T47D (cell line): ENCODE results near the gene KCTD18.

Experiments used
- DNase-seq, 2 experiments: peaks; one replicate each; pipeline versions ENCODE4 v3.0.0 to v3.0.0-alpha.2; 2011 to 2012; ENCODE audit warnings: low read depth in 1 of 2, low spot score in 1 of 2
- JUND ChIP-seq: IDR thresholded peaks from 2 replicates; pipeline ENCODE4 v1.6.1; 2012; ENCODE audit warnings: low read depth
- in situ Hi-C: cut with HindIII; loops from 2 replicates; pipeline ENCODE4 v1.10.0; 2016; ENCODE audit warnings: low sequenced_read_pairs, low pct_unique_long_range_greater_than_20kb

KCTD18 gene

DNA sequence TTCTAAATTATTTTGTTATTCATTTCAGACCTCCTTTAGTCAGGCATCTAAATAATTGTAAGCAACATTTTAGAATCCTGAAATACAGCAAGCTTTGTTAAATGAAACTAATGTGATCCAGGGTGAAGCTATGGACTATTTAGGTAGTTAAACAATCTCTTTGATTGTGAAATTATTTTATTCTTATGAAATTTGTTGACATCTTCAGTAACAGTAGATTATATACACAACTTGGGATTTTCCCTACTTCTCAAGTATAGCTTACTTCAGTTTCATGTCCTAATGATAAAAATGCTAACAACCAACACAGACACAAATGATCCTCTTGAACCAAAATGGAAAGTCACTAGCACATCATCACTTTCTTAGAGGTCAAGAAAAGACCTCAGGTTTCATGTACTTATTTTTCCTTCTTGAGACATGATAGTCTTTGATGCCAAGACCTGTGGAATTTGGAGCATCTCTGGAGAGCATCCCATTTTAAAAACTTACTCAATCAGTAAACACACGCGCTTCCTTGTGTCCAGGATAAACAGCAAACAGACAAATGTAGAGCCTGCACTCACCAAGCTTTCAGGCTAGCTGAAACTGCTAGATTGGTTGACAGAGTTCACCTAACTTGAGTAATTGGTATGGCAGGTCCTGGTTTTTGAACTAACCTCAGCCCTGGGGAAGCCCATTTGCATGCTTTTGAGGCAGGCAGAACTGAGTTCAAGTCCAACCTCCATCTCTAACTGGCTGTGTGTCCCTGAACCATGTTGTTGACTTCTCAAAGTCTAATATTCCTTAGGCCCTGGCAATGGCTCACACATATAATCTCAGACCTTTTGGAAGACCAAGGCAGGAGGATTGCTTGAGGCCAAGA lies 47.8 kb downstream of the KCTD18 start:
- TF ChIP-seq JUND = no peak
- in situ Hi-C loops = no loop called here
- no peak for DNase-seq

DNA sequence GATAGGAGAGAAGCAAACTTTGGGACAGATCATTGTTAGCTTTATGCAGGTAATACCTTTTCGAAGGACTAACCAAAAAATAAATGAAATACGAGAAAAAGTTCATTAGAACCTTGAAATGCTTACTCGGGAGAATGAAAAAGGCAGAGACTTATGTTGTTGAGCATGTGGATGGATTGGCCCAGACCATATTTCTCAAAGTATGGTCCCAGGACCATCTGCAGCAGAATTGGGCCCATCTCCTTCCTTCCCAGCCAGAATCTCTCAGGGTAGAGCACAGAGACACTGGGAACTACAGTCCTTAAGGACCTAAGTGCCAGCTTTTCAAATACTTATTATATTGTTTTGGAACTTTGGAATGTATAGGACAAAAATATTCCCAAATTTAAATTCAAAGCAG lies 50.8 kb downstream of the KCTD18 start:
- no peak for TF ChIP-seq JUND
- in situ Hi-C loops = no loop called here
- no peak for DNase-seq

DNA sequence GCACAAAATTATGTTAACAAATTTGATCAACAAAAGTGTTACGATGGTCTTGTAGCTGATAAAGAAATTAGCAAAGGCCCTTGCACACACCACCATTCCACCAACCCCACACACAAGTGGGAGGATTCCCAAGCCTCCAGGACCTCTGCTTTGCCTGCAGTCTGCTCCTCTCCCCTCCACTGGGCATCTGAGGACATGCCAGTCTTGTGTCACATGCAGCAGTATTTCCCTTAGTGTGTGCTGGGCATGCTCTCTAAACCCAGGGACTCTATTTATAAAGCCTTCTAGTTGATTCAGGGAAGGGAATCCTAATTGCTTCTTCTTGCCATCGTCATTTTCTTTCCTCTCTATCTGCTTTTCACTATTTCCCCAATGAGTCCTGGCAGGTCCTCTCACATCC lies 53.3 kb downstream of the KCTD18 start:
- no peak for DNase-seq
- in situ Hi-C loops = no loop called here
- TF ChIP-seq JUND = no peak

DNA sequence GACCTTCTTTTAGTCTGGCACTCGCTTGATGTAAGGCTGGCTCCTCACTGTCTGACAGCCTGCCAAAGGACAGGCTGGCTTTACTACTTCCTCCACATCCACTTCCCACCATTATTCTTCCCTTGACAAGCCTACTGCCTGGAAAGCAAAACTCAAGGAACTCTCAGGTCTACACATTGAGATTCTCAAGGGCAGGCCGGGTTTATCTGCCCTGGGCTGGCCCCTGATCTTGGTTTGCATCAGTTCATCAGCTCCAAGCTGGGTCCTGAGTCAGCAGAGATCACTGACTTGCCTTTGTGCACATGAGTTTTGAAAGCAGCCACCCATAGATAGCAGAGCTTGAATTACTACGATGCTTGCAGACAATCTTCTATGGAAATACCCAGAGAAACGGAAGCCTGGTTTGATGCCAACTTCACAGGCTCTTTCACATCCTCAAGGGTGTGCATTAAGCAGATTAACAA lies 53.9 kb downstream of the KCTD18 start:
- in situ Hi-C loops = no loop called here
- DNase-seq = no peak
- no peak for TF ChIP-seq JUND

DNA sequence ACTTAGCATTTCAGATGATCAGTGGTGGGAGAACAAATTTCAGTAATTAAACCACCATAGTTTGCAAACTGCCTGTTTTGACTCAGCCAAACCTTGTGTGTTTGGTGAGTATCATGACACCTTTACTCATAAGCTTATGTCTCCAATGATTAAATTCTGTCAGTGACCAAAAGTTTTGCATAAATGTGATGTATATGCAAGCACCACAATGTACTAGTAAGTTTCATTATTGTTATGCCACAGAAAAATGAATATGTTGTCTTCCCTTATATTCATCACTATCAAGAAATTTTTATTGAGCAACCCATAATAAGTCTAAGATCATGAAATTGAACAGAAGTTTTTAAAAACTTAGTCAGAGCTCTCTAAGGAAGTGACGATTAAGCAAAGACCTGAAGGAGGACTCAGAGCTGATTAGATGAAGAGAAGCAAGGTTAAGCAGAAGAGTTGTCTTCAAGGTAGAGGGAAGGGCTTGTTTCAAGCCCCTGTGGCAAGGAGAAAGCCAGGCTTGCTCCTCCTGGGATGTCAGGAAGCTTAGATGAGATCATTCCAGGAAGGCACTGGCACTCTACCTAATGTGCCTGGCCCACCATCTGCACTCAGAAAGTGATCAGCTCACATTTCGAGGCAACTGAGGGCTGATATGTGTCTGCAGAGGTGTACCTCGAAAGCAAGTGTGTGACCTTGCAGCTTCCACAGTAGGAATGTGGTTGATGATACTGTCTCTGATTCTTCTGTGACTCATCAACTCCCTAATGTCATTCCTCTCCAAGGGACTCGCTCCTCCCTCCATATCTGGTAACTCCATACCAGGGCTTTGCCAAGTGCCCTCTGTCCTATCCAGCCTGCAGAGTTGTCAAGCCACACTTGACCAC lies 54.7 kb downstream of the KCTD18 start:
- in situ Hi-C loops = no loop called here
- no peak for TF ChIP-seq JUND
- DNase-seq = no peak

DNA sequence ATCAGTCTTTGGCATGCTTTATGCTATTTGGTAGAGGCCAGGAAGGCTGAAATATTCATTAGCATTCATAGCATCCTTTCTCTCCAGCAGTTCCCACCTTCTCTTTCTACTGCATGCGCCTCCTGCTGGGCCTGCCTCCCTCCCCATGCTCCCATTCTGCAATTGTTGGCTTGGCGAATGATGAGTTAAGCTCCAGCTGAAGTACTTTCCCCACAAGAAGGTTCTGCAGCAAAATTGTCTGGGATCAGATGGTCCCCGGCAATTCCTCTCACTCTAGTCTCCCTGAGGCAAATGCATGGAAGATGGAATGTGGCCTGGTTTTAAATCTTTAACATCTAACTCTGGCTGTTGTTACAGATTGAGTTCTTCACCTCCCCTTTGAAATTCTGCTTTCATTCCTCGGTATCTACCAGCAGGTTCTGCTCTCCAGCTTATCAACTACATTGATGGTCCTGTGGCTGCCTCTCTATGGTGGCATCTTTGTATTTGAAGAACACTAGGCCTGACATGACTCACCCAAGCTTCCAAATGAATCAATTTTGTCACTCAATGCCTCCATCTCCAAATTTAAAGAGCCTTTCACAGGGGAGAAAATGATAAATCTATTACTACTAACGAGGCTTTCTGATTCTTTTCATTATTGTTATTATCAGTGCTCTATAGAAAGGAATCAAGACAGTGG lies 55.9 kb downstream of the KCTD18 start:
- DNase-seq = no peak
- in situ Hi-C loops = no loop called here
- TF ChIP-seq JUND = no peak

DNA sequence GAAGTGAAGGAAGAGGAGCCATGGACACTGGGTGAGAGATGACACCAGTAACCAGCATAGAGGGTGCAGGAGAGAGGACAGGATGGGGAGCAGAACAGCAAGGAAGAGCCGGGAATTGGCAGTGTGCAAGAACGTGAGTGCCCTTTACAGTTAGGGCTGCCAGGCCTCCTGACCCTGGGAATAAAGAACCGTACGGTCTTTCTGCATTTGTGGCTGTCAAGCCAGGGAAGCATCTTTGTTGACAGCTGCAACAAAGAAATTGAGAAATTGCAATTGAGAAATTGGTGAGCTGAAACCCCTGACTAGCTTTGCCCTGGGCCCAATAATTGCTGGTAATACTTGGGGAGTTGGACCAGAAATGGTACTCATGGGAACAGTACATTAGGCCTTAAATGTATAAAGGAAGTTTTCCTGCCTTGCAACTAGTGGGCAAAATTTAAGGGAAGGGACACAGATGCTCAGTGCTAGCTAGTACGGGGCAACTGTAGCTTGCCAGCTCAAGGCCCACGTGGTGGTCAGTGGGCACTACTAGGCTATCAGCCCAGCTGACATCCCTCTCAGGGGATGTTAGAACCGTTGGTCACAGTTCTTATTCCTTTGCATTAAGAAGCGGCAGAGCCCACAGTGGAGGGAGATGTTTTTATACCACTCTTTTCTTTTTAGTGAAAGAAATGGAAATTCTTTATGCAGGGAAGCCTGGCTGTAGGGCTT lies 56.6 kb downstream of the KCTD18 start:
- TF ChIP-seq JUND = no peak
- DNase-seq = no peak
- in situ Hi-C loops = no loop called here

DNA sequence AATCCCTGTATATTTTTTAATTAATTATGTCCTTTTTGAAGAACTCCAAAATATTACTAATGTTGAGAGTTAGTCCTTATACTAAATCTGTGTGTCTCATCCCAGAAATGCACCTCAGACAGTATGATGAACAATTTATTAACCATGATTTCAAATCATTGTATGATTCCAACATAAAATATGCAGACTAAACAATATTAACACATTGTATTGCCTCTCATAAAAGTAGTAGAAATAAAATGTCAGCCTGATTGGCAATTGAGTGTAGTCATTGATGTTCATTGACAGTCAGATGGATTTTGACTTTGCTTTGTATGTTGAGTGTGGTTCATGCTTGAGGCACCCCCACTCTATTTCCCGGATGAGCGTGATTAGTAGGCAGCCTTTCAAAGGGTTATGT lies 57.5 kb downstream of the KCTD18 start:
- no peak for TF ChIP-seq JUND
- DNase-seq = no peak
- in situ Hi-C loops = no loop called here

DNA sequence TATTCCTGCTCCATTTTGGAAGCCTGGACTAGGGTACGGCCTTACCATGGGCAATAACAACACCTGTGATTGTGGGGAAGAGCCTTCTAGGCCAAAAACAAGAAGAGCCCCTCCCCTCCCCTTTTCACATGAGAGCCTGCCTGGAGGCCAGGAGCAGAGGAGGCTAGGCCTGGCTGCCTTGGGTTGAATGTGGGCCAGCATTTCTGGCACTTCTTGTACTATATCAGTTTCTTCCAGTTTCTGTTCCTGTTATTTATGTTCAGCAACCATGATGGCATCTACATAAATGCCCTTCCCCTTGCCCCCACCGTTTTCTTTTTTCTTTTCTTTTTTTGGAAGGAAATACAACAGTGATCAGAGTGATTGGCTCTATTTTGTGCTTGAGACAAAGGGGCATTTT lies 58.4 kb downstream of the KCTD18 start:
- DNase-seq = no peak
- TF ChIP-seq JUND = no peak
- in situ Hi-C loops = no loop called here

DNA sequence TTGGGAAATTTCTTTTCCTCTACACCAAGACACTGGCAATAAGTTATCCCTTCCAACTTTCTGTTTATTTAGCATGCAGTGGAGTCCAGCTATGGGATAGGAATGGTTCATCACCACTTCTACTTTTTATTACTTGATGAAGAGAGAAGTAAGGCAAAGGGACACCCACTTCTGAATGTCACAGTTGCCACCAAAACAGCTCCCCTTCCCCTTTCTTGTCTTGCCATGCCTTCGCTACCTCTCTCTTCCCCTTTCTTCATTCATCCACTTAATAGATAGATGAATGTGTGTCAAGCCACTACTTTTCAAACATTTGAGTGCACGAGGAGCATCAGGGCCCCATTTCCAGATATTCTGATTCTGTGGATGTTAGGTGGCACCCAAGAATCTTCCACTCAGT lies 59.6 kb downstream of the KCTD18 start:
- in situ Hi-C loops = no loop called here
- no peak for TF ChIP-seq JUND
- DNase-seq = no peak

DNA sequence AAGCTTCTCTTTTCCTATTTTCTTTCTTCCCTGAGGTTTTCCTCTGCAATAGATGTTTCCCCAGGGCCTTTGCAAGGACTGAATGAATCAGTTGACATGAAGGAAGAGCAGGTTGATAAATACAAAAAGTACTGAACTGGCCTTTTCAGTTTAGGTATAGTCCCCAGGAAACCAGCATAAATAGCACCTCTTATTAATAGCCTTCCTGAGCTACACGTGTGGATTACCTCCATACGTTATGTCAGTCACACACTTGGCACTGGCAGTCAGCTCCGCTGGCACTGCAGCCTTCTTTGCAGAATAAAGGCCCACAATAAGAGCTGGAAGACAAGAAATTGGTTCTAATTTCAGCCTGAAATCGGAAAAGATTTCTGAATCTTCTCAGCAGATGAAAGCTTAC lies 60.7 kb downstream of the KCTD18 start:
- in situ Hi-C loops = no loop called here
- TF ChIP-seq JUND = no peak
- no peak for DNase-seq

DNA sequence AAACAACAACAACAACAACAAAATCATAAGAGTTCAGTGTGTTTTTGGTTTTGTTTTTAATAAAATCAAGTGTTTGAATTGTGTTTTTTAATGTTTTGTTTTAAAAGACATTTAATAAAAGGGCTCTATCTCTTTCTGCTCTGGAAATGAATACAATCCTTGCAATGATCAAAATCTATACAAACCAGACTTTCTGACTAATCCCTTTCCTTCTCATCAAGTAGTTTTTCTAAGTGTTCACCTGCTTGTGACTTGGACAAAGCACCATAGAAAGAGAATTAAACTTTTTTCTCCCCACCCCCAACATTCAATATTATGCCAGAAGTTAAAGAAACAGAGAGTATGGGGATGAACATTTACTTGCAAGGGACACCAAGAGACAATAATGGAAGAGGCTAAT lies 61.4 kb downstream of the KCTD18 start:
- DNase-seq = no peak
- no peak for TF ChIP-seq JUND
- in situ Hi-C loops = no loop called here
